Activated naive CD8-positive, alpha-beta T cell treated with anti-CD3 and anti-CD28 coated beads, Interleukin-2, amount 50 U/mL, for 24 hours (primary cell): ENCODE data around the gene ERVH48-1.
"Not testable (repeated sequence)": the region's sequence is repeated elsewhere in the genome, so short reads cannot be mapped to it uniquely, and the experiment has no call there.

Source experiments
- ATAC-seq: fragments of 150-1000 bp; cut with Tn5 transposase; one replicate; pipeline ENCODE4 v1.10.0; 2021
- DNase-seq: peaks from one replicate; pipeline ENCODE4 v3.0.0; 2021
- H3K27ac Mint-ChIP-seq: one replicate; pipeline ENCODE4 v1.8.0; 2021; ENCODE audit warnings: mild to moderate bottlenecking, mixed read lengths
- H3K27me3 Mint-ChIP-seq: one replicate; pipeline ENCODE4 v1.8.0; 2021; ENCODE audit warnings: mixed read lengths
- H3K36me3 Mint-ChIP-seq: one replicate; pipeline ENCODE4 v1.8.0; 2021; ENCODE audit warnings: low read depth, mixed read lengths
- H3K4me1 Mint-ChIP-seq: one replicate; pipeline ENCODE4 v1.8.0; 2021; ENCODE audit warnings: mixed read lengths
- H3K4me3 Mint-ChIP-seq: one replicate; pipeline ENCODE4 v1.8.0; 2021; ENCODE audit warnings: mild to moderate bottlenecking, moderate library complexity, mixed read lengths
- H3K9me3 Mint-ChIP-seq: one replicate; pipeline ENCODE4 v1.8.0; 2021; ENCODE audit warnings: mixed read lengths

Gene ERVH48-1

GRCh38 chr21:42925114-42925926 is at the start of gene ERVH48-1:
Gene ERVH48-1 (minus strand): TSS chr21:42925630. CDS start chr21:42919006, 6,624 bp downstream.
- ATAC-seq (no peak), DNase-seq (no peak)
- Mint-ChIP-seq H3K4me1 (peaks cover 16% of the 10 kb centered on the region), H3K36me3 (no peaks in the 10 kb centered on the region), H3K4me3 (no peak within 1 kb of the TSS), H3K27me3 (no peaks in the 10 kb centered on the region), H3K27ac (peak within 1 kb of the TSS; percentile 86), H3K9me3 (no peaks in the 10 kb centered on the region)

GRCh38 chr21:42973991-42974831 is 48.8 kb upstream of the ERVH48-1 start, which contains the start of gene PKNOX1:
Gene PKNOX1 (plus strand): TSS chr21:42974562. CDS start chr21:43004382, 29,820 bp downstream.
- Mint-ChIP-seq H3K4me3 (peak within 1 kb of the TSS; percentile 87), H3K36me3 (peaks cover 20% of the 10 kb centered on the region), H3K27me3 (no peaks in the 10 kb centered on the region), H3K27ac (peak within 1 kb of the TSS; percentile 90), H3K9me3 (no peaks in the 10 kb centered on the region), H3K4me1 (peaks cover 35% of the 10 kb centered on the region)
- peak; percentile 91 for ATAC-seq
- peak; percentile 99 for DNase-seq

- peaks cover 30% of the 10 kb centered on the region for H3K4me1 Mint-ChIP-seq
- H3K4me3 Mint-ChIP-seq, result peak overlapping the region; percentile 64
- H3K27me3 Mint-ChIP-seq, result no peaks in the 10 kb centered on the region
- DNase-seq (no peak), ATAC-seq (no peak)
- H3K36me3 Mint-ChIP-seq, result peaks cover 14% of the 10 kb centered on the region
- H3K27ac Mint-ChIP-seq, result peak overlapping the region; percentile 81
- no peaks in the 10 kb centered on the region for H3K9me3 Mint-ChIP-seq
These were observed 48.0 kb upstream of the ERVH48-1 start for GRCh38 chr21:42973309-42973990.

- ATAC-seq (no peak), DNase-seq (no peak)
- Mint-ChIP-seq H3K4me3 (no peak overlapping the region), H3K27ac (no peak overlapping the region), H3K36me3 (peaks cover 9% of the 10 kb centered on the region), H3K4me1 (peaks cover 18% of the 10 kb centered on the region), H3K9me3 (no peaks in the 10 kb centered on the region), H3K27me3 (no peaks in the 10 kb centered on the region)
These were observed 46.5 kb upstream of the ERVH48-1 start for GRCh38 chr21:42971897-42972275.

- ATAC-seq, result no peak
- H3K36me3 Mint-ChIP-seq, result peaks cover 4% of the 10 kb centered on the region
- H3K4me1 Mint-ChIP-seq, result peaks cover 10% of the 10 kb centered on the region
- H3K9me3 Mint-ChIP-seq, result no peaks in the 10 kb centered on the region
- no peak for DNase-seq
- H3K27ac Mint-ChIP-seq, result no peak overlapping the region
- H3K27me3 Mint-ChIP-seq, result no peaks in the 10 kb centered on the region
- no peak overlapping the region for H3K4me3 Mint-ChIP-seq
These were observed 45.7 kb upstream of the ERVH48-1 start for GRCh38 chr21:42970946-42971653.

- DNase-seq, result no peak
- H3K36me3 Mint-ChIP-seq, result no peaks in the 10 kb centered on the region
- H3K27me3 Mint-ChIP-seq, result no peaks in the 10 kb centered on the region
- peaks cover 6% of the 10 kb centered on the region for H3K4me1 Mint-ChIP-seq
- no peak for ATAC-seq
- no peak overlapping the region for H3K27ac Mint-ChIP-seq
- H3K9me3 Mint-ChIP-seq, result no peaks in the 10 kb centered on the region
- H3K4me3 Mint-ChIP-seq, result no peak overlapping the region
These were observed 43.8 kb upstream of the ERVH48-1 start for GRCh38 chr21:42969193-42969600.

- ATAC-seq, DNase-seq, H3K4me1 Mint-ChIP-seq, H3K27me3 Mint-ChIP-seq, H3K9me3 Mint-ChIP-seq, H3K27ac Mint-ChIP-seq, H3K36me3 Mint-ChIP-seq, H3K4me3 Mint-ChIP-seq: not testable (repeated sequence)
These were observed 42.2 kb upstream of the ERVH48-1 start for GRCh38 chr21:42967616-42968015.

GRCh38 chr21:42965211-42965560 is 39.8 kb upstream of the ERVH48-1 start:
- DNase-seq (no peak), ATAC-seq (no peak)
- Mint-ChIP-seq H3K9me3 (no peaks in the 10 kb centered on the region), H3K27ac (no peak overlapping the region), H3K4me1 (no peaks in the 10 kb centered on the region), H3K4me3 (no peak overlapping the region), H3K36me3 (no peaks in the 10 kb centered on the region), H3K27me3 (no peaks in the 10 kb centered on the region)

- no peaks in the 10 kb centered on the region for H3K27me3 Mint-ChIP-seq
- H3K4me3 Mint-ChIP-seq, result no peak overlapping the region
- no peak for DNase-seq
- no peaks in the 10 kb centered on the region for H3K9me3 Mint-ChIP-seq
- no peaks in the 10 kb centered on the region for H3K4me1 Mint-ChIP-seq
- no peak for ATAC-seq
- H3K27ac Mint-ChIP-seq, result no peak overlapping the region
- H3K36me3 Mint-ChIP-seq, result no peaks in the 10 kb centered on the region
These were observed 39.2 kb upstream of the ERVH48-1 start for GRCh38 chr21:42964546-42965210.

GRCh38 chr21:42964086-42964485 is 38.7 kb upstream of the ERVH48-1 start:
- Mint-ChIP-seq H3K36me3 (no peaks in the 10 kb centered on the region), H3K27ac (no peak overlapping the region), H3K9me3 (no peaks in the 10 kb centered on the region), H3K27me3 (no peaks in the 10 kb centered on the region), H3K4me3 (no peak overlapping the region), H3K4me1 (no peaks in the 10 kb centered on the region)
- ATAC-seq (no peak), DNase-seq (no peak)

- Mint-ChIP-seq H3K27me3 (no peaks in the 10 kb centered on the region), H3K27ac (no peak overlapping the region), H3K9me3 (no peaks in the 10 kb centered on the region), H3K36me3 (no peaks in the 10 kb centered on the region), H3K4me1 (peaks cover 2% of the 10 kb centered on the region), H3K4me3 (no peak overlapping the region)
- DNase-seq, result no peak
- no peak for ATAC-seq
These were observed 37.1 kb upstream of the ERVH48-1 start for GRCh38 chr21:42962380-42963007.

GRCh38 chr21:42959728-42960127 is 34.3 kb upstream of the ERVH48-1 start:
- H3K9me3 Mint-ChIP-seq, result no peaks in the 10 kb centered on the region
- H3K4me1 Mint-ChIP-seq, result peaks cover 2% of the 10 kb centered on the region
- ATAC-seq (no peak), DNase-seq (no peak)
- no peaks in the 10 kb centered on the region for H3K27me3 Mint-ChIP-seq
- no peaks in the 10 kb centered on the region for H3K36me3 Mint-ChIP-seq
- no peak overlapping the region for H3K4me3 Mint-ChIP-seq
- no peak overlapping the region for H3K27ac Mint-ChIP-seq

- not testable (repeated sequence) for DNase-seq, H3K4me1 Mint-ChIP-seq, H3K4me3 Mint-ChIP-seq, H3K36me3 Mint-ChIP-seq, H3K27ac Mint-ChIP-seq, H3K27me3 Mint-ChIP-seq, H3K9me3 Mint-ChIP-seq, ATAC-seq
These were observed 32.7 kb upstream of the ERVH48-1 start for GRCh38 chr21:42958122-42958521.
